NCI-H2171 treated with DMSO at 0.1 percent for 48 hours (cell line): ENCODE measurements around the gene LMLN.
"Not testable (repeated sequence)": the region's sequence is repeated elsewhere in the genome, so short reads cannot be mapped to it uniquely, and the experiment has no call there.

Experiments
- DNase-seq: peaks from one replicate; lab custom pipeline; 2025; lab: John Stamatoyannopoulos, UW

LMLN gene, protein sequence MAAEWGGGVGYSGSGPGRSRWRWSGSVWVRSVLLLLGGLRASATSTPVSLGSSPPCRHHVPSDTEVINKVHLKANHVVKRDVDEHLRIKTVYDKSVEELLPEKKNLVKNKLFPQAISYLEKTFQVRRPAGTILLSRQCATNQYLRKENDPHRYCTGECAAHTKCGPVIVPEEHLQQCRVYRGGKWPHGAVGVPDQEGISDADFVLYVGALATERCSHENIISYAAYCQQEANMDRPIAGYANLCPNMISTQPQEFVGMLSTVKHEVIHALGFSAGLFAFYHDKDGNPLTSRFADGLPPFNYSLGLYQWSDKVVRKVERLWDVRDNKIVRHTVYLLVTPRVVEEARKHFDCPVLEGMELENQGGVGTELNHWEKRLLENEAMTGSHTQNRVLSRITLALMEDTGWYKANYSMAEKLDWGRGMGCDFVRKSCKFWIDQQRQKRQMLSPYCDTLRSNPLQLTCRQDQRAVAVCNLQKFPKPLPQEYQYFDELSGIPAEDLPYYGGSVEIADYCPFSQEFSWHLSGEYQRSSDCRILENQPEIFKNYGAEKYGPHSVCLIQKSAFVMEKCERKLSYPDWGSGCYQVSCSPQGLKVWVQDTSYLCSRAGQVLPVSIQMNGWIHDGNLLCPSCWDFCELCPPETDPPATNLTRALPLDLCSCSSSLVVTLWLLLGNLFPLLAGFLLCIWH

DNA sequence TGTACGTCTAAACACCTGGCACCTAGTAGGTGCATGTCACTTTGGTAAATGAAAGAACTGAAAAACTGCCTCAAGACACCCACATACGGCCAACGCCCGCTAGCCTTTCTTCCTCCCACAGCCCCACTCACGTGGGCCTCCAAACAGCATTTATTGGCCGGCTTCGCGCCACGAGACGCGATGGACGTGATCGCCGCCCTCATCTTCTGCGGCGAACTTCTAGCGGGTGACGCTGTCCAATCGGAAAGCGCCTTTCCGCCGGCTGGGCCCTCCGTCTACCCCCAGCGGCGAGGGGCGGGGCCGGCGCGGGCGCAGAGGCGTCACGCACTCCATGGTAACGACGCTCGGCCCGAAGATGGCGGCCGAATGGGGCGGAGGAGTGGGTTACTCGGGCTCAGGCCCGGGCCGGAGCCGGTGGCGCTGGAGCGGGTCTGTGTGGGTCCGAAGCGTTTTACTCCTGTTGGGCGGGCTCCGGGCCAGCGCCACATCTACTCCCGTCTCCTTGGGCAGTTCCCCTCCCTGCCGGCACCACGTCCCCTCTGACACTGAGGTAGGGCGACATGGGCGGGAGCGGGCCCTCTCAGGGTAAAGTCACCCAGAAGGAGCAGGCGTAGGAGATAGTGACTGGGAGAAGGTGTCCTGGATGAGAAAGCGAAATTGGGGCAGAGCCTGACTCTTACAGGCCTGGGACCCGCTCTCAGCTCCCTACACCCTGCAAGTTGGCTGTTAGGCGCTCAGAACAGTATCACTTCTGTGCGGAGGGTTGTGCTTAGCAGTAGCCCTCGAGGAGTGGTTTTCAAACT is at the start of gene LMLN:
TSS of gene LMLN (plus strand) at position 327 of the 803 bp plus-strand sequence. CDS start at position 356, 29 bp downstream.
- peak; percentile 92 for DNase-seq

DNA sequence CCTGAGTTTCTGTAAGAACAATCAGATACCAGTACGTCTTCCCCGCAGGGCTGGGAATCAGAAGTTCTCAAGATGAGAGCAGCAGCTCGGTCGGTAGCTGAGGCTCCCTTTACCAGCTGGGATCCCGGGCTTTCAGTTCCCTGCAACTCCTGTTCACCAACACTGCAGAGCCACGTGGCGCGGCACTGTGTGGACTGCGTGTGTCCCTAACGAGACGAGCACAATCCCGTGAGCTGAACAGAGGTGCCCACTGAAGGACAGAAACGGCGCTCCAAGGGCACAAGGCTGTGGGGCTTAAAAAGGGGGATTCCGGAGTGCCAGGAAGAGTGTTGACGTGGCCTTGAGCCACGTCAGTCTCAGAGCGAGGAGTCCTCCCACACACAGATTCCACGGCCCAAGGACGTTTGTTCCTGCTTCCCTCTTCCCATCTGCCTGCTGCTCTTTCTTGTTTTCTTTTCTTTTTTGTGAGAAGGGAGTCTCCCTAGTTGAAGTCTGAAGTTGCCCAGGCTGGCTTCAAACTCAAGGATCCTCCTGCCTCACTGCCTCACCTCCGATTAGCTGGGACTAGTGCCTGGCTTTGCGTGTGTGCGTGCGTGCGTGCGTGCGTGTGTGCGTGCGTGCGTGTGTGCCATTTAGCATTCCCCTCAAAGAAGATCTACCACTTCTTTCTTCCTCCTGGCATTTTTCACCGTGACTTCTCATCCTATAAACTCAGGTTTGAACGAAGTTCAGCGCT is 47.1 kb upstream of the LMLN start:
- no peak for DNase-seq

DNA sequence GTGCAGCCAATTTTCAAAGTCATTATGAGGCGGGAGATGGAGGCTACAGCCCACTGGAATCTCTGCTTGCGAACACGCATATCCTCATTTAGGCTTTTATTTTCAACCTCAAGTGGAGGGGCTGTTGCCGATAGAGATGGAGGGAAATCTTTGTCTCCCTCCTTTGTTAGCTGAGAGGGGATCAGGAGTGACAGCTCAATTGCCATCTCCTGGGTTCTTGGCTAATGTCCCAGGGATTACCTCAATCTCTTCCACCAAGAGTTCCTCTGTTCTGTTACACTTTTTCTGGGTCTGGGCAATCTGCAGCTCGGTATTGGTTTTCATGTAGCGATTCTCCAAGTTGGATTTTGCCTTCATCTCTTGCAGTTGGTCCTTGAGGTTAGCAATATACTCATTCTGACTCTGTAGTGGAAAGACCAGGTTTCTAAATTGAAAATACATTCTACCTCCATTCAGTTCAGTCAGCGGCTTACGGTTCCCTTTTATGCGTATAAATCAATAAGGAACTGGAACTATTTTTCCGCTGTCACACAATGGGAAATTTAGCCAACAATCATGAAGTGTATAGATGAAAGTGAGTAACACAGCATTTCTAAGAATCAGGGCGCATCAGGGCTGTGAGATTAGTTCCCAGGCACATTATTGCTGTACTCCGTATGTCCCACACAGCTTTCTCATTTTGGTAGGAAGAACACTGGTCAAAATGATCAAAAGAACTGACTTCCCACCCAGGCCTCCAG is 46.2 kb upstream of the LMLN start:
- DNase-seq = no peak

DNA sequence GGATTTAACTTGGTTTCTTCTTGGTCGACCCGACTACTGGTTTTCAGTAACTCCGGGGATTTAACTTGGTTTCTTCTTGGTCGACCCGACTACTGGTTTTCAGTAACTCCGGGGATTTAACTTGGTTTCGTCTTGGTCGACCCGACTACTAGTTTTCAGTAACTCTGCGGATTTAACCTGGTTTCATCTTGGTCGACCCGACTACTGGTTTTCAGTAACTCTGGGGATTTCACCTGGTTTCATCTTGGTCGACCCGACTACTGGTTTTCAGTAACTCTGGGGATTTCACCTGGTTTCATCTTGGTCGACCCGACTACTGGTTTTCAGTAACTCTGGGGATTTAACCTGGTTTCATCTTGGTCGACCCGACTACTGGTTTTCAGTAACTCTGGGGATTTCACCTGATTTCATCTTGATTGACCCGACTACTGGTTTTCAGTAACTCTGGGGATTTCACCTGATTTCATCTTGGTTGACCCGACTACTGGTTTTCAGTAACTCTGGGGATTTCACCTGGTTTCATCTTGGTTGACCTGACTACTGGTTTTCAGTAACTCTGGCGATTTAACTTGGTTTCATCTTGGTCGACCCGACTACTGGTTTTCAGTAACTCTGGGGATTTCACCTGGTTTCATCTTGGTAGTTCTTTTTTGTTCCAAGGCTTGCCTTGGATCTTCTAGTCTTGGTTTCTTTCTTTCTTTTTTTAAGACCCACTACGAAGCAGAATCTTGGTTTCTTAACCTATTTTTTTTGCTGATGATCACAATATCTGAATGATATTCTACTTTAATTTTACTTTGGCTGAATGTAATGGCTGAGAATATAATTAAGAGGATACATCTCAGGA is 38.4 kb upstream of the LMLN start:
- not testable (repeated sequence) for DNase-seq

DNA sequence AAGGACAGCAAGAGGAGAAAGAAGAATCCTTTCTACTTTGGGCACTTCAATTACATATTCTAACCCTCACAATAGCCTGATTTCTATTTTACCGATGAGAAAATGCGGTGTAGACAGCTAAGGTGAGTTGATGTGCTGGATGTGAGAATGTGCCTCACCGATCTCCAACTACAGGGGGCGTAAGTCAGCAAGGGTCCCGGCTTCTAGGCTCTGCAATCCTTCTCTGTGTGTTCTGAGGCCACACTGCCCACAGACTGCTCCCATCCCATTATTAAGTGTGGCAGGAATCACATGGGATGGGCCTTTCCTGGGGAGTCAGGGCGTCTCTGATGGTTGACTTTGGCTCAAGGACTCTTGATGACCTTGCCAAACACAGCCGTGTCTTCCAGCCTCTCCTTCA is 33.6 kb upstream of the LMLN start:
- DNase-seq = no peak

DNA sequence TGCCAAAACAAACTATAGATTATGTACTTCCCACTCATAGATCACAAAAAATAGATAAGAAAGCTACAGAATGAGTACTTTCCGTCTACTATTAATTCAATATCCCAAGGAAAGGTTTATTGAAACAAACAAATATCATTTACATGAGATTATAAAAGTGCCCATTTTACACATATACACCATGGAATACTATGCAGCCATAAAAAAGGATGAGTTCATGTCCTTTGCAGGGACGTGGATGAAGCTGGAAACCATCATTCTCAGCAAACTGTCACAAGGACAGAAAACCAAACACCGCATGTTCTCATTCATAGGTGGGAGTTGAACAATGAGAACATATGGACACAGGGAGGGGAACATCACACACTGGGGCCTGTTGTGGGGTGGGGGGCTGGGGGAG is 32.4 kb upstream of the LMLN start:
- not testable (repeated sequence) for DNase-seq

DNA sequence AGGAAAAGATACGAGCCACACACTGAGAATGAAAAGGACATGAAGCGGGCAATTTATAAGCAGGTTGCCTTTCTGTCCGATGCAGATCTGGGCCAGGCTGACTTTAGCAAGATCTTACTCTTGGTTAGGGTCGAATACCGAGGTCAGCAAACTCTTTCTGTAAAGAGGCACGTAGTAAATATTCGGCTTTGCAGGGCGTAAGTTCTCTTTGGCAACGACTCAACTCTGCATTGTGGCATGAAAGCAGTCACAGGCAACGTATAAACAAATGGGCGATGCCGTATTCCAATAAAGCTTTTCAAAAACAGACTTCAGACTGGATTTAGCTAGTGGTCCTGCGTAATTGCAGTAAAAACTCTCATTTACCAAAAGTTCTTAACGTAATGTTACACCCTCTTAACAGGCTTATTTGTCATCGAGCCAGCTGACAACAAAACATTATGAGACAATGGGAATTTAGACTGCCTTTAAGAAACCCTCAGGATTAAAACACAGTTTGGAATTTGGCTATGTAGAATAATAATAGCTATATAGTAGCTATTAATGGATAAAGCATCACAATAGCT is 23.1 kb upstream of the LMLN start:
- DNase-seq = no peak

DNA sequence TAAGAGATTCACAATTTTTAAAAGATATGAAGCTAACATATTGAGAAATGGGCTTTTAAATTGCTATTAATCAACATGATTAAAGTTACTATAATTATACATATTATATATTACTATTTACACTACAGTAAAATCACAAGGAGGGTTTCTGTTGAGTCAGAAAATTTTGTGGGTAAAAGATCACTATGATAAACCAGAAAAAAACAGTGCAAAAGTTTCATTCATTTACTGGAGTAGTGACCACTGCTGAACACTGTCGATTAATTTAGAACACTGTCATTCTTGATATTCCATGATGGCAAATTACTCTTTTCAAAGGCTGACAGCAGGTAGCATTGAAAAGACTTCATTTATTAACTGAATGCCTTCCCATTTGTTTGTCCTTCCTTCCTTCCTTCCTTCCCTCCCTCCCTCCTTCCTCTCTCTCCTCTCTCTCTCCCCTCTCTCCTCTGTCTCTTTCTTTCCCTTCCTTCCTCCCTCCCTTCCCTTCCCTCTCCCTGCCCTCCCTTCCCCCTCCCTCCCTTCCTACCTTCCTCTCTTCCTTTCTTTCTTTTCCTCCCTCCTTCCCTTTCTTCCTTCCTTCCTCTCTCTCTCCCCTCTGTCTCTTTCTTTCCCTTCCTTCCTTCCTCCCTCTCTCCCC is 19.2 kb upstream of the LMLN start:
- no peak for DNase-seq

DNA sequence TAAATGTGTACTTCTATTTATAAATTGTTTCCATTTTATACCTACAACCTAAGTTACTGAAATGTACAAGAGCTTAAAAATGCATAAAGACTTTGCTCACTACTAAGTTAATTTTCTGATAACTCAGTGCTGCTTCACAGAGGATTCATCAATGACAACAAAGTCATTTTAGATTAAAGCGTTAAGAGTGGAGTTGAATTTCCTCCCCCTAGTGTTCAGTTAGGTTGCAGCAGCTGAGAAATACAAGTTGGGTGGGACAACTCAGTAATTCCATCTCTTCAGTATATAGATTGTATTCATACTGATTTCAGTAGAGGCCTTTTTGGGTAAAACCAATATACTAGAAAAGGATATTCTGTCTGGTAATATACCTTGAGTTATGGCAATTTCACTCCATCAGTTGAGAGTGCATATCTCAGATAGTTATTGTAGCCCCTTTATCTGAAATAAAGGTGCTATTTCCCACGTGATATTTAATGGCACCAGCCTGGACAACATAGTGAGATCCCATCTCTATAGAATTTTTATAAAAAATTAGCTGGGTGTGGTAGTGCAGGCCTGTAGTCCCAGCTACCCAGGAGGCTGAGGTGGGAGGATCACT is 17.0 kb upstream of the LMLN start:
- DNase-seq = peak; percentile 52

DNA sequence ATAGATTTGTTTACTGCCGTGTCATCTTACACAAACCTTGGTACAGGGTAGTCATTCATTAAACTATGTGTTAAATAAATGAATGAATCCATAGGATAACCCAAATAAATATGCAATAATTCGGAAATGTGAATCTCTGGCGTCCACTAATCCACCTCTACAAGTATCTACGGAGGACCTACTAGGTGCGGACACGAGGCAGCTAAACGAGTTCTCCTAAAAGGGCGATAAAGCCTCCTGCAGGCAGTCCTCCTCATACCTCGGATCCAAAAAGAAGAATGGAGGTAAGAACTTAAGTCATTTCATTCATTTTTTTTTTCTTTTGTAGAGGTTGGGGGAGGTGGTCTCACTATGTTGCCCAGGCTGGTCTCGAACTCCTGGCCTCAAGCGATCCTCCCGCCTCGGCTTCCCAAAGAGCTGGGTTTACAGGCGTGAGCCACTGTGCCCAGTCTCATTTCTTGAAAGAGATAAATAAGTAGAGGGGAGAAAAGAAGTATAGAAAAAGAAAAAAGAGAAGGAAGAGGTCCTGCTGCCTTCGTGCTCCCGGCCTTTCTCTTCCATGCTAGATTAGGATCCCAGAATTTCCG is 10.7 kb upstream of the LMLN start:
- no peak for DNase-seq

DNA sequence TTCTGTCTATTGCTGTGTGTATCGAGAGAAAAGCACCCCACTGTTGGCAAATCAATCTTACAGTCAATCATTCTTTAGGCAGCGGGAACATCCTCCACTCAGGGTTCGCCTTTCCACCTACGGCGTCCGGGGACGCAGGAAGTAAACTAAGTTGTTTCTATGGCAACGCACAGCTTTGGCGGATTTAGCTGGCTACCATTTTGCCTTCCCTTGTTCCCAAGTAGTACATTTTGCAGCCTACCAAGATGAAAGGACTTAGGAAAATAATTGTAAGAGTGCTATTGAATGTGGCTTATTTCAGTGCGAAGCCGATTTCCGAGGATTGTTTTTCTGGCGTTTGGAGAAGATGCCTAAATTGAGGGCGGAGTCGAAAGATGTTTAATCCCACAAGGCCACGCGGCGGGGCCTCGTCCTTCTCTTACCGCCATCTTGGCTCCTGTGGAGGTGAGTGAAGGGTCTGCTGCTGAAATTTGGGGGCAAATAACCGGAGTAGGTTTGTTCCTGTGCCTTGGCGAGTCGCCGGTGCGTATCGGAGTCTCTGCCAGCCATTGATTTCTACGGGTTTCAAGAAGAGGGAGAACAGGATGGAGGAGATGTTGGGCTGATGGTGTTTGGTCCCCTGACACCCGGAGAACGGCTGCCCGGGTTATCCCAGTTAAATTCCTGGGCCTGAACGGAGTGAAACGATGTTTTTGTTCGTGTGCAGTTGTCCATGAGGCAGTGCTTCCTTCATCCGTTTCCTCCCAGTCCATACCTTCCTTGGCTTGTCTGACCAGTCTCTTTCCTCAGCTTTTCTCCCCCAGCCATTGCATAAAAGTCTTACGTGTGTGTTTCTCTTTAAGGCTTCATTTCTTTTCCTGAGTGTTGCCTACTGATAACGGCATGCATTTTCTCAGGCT is 10.0 kb upstream of the LMLN start, which contains the start of gene RPL35A:
TSS of gene RPL35A (plus strand) at position 413 of the 899 bp plus-strand sequence. CDS start 778 bp downstream, outside the sequence.
- peak; percentile 96 for DNase-seq

DNA sequence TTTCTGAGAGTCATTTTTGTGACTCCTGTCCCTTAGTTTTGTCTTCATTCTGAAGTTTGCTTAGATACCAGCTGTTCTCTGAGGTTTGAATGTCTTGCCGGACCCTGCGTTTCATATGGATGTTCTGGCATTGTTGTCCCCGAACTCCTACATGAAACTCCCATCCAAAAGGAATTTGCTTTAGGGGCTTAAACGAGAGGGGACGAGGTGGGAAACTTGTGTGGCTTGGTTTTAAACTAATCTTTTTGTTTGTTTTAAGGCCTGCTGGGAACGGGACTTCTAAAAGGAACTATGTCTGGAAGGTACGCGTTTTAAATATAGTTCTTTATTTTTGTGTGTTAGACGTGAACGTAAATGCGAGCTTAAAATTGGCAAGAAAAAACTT is 9.3 kb upstream of the LMLN start:
- DNase-seq = no peak

DNA sequence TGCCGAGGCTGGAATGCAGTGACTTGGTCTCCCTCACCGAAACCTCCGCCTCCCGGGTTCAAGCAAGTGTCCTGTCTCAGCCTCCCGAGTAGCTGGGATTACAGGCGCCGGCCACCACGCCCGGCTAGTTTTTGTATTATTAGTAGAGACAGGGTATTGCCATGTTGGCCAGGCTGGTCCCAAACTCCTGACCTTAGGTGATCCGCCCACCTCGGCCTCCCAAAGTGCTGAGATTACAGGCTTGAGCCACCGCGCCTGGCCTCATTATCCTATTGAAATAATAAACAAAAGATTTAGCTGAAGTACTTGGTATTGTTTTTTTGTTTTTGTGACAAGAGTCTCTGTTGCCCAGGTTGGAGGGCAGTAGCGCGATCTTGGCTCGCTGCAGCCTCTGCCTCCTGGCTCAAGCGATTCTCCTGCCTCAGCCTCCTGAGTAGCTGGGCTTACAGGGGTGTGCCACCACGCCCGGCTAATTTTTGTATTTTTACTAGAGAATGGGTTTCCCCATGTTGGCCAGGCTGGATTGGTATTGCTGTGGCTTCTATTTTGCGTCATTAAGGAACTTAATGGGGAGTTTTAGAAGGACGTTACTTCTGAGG is 8.5 kb upstream of the LMLN start:
- no peak for DNase-seq

DNA sequence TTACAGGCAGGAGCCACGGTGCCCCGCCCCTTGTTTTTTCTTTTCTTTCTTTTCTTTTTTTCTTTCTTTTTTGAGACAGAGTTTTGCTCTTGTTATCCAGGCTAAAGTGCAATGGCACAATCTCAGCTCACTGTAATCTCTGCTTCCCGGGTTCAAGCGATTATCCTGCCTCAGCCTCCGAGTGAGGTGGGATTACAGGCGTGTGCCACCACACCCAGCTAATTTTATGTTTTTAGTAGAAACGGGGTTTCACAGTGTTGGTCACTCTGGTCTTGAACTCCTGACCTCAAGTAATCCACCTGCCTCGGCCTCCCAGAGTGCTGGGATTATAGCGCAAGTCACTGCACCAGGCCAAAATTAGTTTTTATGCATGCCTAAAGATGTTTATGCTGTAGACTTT is 7.6 kb upstream of the LMLN start:
- no peak for DNase-seq

DNA sequence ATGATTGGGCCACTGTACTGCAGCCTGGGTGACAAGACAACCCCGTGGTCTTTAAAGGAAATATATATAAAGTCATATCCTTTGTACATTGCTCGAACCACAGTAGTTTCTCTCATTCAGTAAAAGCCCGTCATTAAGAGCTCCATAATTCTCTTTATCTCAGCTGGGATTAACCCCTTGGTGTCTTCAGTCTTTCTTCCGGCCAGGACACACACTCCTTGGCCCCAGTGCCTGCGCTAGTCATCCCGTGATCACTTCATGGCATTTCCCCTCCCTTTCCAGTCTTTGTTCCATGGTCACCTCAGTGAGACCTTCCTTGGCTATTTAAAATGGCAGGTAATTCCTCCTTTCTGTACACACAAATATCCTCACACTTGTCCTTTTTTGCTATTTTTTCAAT is 6.7 kb upstream of the LMLN start:
- no peak for DNase-seq

DNA sequence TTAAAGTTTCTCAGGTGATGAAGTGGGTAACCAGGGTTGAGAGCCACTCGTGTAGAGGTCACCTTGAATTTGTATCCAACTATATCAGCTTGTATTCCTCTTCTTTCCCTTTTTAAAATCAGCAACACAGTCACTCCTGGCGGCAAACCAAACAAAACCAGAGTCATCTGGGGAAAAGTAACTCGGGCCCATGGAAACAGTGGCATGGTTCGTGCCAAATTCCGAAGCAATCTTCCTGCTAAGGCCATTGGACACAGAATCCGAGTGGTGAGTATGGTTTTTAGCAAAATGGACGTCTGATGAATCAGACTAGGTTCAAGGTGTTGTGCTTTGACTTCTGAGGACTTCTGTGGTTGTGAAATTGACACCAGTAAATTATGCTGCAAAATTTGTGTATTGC is 6.1 kb upstream of the LMLN start:
- no peak for DNase-seq

DNA sequence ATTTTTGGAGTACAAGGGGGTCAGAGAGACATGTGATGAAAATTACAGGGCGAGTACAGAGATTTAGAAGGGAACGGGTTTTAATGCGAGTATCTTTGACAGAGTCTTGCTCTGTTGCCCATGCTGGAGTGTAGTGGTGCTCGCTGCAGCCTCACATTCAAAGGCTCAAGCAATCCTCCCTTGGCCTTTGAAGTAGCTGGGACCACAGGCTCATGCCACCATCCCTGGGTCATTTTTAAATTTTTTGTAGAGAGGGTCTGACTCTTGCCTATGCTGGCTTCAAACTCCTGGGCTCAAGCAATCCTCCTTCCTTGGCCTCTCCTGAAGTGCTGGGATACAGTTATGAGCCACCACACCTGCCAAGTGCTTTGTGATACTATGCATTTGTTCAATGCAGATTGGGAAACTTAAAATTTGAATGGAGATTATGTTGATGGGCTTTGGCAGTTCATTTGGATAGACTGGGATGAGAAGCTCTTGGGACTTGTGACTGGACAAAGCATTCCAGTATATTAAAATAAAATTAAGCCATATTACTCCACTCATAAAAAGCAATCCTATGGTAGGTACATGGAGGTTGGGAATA is 4.0 kb upstream of the LMLN start:
- DNase-seq = no peak
